Lower lobe of right lung (tissue), 2 donors: ENCODE measurements around the gene LIMK1. TPM values are rescaled to one million over a fixed set of nuclear protein-coding genes. Genes with fewer than 3 reads are reported as not detected.

Experiments used
- ATAC-seq, 2 donors: fragments of 200-7000 bp; cut with Tn5 transposase; one replicate each; pipeline ENCODE4 v1.9.1; 2020 to 2022; ENCODE audit warnings: mild to moderate bottlenecking in 2 of 2, moderate library complexity in 2 of 2
- DNase-seq: peaks from one replicate; pipeline ENCODE4 v3.0.0-alpha.2; 2020
- H3K27ac ChIP-seq: fragments of 200-600 bp; one replicate; pipeline ENCODE4 v1.8.0; 2022
- H3K27me3 ChIP-seq: fragments of 200-600 bp; one replicate; pipeline ENCODE4 v1.8.0; 2022; ENCODE audit warnings: low read depth
- H3K36me3 ChIP-seq: fragments of 200-600 bp; one replicate; pipeline ENCODE4 v1.8.0; 2022; ENCODE audit warnings: mild to moderate bottlenecking
- H3K4me1 ChIP-seq: fragments of 200-600 bp; one replicate; pipeline ENCODE4 v1.8.0; 2022
- H3K4me3 ChIP-seq: fragments of 200-600 bp; one replicate; pipeline ENCODE4 v1.8.0; 2022; ENCODE audit warnings: mild to moderate bottlenecking
- H3K9me3 ChIP-seq: fragments of 200-600 bp; one replicate; pipeline ENCODE4 v1.8.0; 2022
- intact Hi-C: fragments of 100-400 bp; cut with DNase I; formaldehyde crosslinking; loops from one replicate; pipeline ENCODE4 v1.11.0; 2022
- total RNA-seq: library from RNA; stranded (reverse); fragmentation: NEBNext Ultra II Directional; extraction: Animal tissue kit (Norgen Biotek cat#: 25700); gene quantifications from one replicate; pipeline ENCODE4 v1.2.1, GENCODE V29; 2021
- TF ChIP-seq, protein P1 (sequence below): fragments of 200-600 bp; IDR thresholded peaks from one replicate; pipeline ENCODE4 v1.8.0; 2022; ENCODE audit warnings: antibody characterized with exemption, mild to moderate bottlenecking
- donor health status: DM: no; HTN: yes; CAD: no; lungs with severe emphysema.

Gene LIMK1
- total RNA-seq, 1 donor from 2014 or later, result 48.6 TPM

DNA sequence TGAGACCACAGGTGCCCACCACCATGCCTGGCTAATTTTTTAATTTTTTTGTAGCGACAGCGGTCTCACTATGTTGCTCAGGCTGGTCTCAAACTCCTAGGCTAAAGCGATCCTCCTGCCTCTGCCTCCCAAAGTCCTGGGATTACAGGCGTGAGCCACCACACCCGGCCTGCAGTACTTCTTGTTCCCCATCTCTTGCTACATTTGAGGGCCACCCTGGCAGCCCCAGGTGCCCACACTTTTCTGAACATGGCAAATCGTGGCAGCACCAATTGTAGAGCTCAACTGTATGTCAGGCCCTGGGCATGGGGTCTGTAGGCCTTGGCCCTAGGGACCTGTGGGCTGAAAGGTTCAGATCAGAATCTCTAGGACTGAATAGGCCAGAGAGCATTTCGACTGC lies 25.1 kb upstream of the LIMK1 start:
- Histone ChIP-seq H3K4me1 (peaks cover 24% of the 10 kb centered on the region), H3K9me3 (no peaks in the 10 kb centered on the region), H3K36me3 (peaks cover 71% of the 10 kb centered on the region), H3K27me3 (no peaks in the 10 kb centered on the region), H3K4me3 (no peak overlapping the region), H3K27ac (no peak overlapping the region)
- no peak for DNase-seq
- intact Hi-C loops, result no loop called here
- TF ChIP-seq, protein P1, sequence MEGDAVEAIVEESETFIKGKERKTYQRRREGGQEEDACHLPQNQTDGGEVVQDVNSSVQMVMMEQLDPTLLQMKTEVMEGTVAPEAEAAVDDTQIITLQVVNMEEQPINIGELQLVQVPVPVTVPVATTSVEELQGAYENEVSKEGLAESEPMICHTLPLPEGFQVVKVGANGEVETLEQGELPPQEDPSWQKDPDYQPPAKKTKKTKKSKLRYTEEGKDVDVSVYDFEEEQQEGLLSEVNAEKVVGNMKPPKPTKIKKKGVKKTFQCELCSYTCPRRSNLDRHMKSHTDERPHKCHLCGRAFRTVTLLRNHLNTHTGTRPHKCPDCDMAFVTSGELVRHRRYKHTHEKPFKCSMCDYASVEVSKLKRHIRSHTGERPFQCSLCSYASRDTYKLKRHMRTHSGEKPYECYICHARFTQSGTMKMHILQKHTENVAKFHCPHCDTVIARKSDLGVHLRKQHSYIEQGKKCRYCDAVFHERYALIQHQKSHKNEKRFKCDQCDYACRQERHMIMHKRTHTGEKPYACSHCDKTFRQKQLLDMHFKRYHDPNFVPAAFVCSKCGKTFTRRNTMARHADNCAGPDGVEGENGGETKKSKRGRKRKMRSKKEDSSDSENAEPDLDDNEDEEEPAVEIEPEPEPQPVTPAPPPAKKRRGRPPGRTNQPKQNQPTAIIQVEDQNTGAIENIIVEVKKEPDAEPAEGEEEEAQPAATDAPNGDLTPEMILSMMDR, result no peak
- no peak for ATAC-seq

GRCh38 chr7:74059037-74059436 lies 24.6 kb upstream of the LIMK1 start:
- Histone ChIP-seq H3K27ac (no peak overlapping the region), H3K4me1 (peaks cover 24% of the 10 kb centered on the region), H3K9me3 (no peaks in the 10 kb centered on the region), H3K4me3 (no peak overlapping the region), H3K27me3 (no peaks in the 10 kb centered on the region), H3K36me3 (peaks cover 72% of the 10 kb centered on the region)
- DNase-seq (no peak), ATAC-seq (no peak)
- intact Hi-C loops, result no loop called here
- TF ChIP-seq, protein P1, result no peak

- intact Hi-C loops, result no loop called here
- TF ChIP-seq, protein P1, result no peak
- H3K4me1 ChIP-seq, result peaks cover 24% of the 10 kb centered on the region
- H3K36me3 ChIP-seq, result peaks cover 68% of the 10 kb centered on the region
- no peaks in the 10 kb centered on the region for H3K9me3 ChIP-seq
- no peak overlapping the region for H3K4me3 ChIP-seq
- DNase-seq (peak; percentile 81), ATAC-seq (peak; percentile 31)
- no peaks in the 10 kb centered on the region for H3K27me3 ChIP-seq
- peak overlapping the region; percentile 46 for H3K27ac ChIP-seq
Observed at GRCh38 chr7:74059681-74060588, 23.7 kb upstream of the LIMK1 start.

DNA sequence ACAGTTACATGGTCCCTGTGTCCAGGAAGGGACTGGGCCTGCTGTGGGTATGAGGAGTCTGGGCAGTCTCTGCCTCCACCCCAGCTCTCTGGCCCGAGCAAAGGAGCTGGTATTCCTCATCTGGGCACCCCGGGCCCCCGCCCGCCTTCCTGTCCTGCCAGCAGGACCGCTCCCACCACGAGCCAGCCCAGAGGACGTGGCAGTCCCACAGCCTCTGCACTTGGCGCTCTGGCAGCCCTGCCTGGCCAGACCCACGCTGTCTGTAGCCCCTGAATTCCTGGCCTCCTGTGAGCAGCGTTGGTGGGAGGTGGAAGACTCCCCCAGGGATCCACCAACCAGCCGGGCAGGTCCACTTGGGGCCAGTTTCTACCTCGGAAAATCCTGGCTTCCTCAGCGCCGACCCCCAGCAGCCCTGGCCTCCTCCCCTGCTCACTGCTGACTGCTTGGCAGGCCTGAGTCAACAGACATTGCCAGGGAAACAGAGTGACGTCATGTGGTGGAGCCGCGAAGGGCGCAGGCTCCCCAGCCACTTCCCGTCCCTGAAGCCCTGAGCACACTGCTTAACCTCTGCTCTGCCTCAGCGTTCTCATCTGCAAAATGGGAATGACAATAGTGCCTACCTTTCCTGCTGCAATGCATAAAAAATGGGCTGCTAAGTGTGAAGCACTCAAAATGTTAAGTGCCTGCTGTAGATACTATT lies 21.6 kb upstream of the LIMK1 start:
- intact Hi-C loops, result no loop called here
- TF ChIP-seq, protein P1, result no peak
- Histone ChIP-seq H3K9me3 (no peaks in the 10 kb centered on the region), H3K27ac (peak overlapping the region; percentile 93), H3K4me3 (peak overlapping the region; percentile 39), H3K27me3 (no peaks in the 10 kb centered on the region), H3K36me3 (peaks cover 72% of the 10 kb centered on the region), H3K4me1 (peaks cover 24% of the 10 kb centered on the region)
- peak; percentile 94 to 96 for ATAC-seq
- DNase-seq, result peak; percentile 90

GRCh38 chr7:74063223-74063641 lies 20.4 kb upstream of the LIMK1 start:
- TF ChIP-seq, protein P1, result no peak
- H3K4me3 ChIP-seq, result no peak overlapping the region
- ATAC-seq, result no peak
- peaks cover 65% of the 10 kb centered on the region for H3K36me3 ChIP-seq
- peaks cover 24% of the 10 kb centered on the region for H3K4me1 ChIP-seq
- no peaks in the 10 kb centered on the region for H3K27me3 ChIP-seq
- no peaks in the 10 kb centered on the region for H3K9me3 ChIP-seq
- peak; percentile 39 for DNase-seq
- intact Hi-C loops, result no loop called here
- peak overlapping the region; percentile 93 for H3K27ac ChIP-seq
